NAMALWA (cell line): ENCODE data around the gene PDCD2L.
"Not testable (repeated sequence)": the region's sequence is repeated elsewhere in the genome, so short reads cannot be mapped to it uniquely, and the experiment has no call there.

Experiments
- DNase-seq: peaks from one replicate; pipeline ENCODE4 v3.0.0-alpha.2; 2015; ENCODE audit warnings: low spot score

The PDCD2L gene, protein sequence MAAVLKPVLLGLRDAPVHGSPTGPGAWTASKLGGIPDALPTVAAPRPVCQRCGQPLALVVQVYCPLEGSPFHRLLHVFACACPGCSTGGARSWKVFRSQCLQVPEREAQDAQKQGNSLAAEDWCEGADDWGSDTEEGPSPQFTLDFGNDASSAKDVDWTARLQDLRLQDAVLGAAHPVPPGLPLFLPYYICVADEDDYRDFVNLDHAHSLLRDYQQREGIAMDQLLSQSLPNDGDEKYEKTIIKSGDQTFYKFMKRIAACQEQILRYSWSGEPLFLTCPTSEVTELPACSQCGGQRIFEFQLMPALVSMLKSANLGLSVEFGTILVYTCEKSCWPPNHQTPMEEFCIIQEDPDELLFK

DNA sequence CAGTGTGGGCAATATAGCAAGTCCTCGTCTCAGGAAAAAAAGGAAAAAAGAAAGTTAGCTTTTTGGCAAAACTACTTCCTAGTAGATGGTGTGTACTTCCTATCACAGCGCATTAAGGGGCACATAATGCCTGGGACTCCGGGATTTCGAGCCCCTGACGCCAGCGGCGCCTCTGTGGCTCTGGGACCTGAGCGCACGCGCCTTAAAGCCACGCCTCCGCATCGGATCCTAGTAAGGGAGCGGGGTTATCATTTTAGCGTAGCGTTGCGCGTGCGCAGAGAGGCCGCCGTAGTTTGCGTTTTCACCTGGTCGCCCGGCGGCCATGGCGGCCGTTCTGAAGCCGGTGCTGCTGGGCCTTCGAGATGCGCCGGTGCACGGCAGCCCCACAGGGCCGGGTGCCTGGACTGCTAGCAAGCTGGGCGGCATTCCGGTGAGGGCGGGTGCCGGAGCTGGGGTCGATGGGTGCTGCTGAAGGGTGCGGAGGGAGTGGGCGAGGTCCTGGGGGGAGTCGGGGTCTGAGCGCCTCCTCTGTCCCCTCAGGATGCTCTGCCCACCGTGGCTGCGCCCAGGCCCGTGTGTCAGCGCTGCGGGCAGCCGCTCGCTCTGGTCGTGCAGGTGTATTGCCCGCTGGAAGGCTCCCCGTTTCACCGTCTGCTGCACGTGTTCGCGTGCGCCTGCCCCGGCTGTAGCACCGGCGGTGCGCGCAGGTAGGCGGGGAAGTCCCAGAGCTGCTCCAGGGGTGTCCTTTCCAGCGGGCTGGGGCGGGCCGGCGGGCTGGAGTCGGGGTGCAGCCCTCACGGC lies at the start of gene PDCD2L:
PDCD2L (plus strand) TSS at position 291 of the 801 bp plus-strand sequence; CDS start at position 323, 32 bp downstream.
- peak; percentile 94 for DNase-seq

DNA sequence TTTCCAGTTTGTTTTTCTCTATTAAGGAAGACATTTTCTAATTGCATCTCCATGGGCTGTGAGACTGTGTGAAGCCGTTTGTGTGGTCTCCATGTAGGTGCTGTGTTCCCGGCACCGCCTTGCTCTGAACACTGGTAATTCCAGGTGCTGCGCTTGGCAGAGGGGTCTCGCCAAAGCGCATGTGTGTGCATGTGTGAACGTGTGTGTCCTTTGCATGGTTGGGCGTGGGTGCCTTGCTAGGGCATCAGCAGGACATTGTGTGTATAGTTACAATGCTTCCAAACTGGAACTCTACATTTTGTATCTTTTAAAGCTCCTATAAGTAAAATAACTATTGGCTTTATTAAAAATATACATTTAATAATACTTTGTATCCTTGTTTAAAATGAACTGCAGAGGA lies 49.0 kb upstream of the PDCD2L start:
- no peak for DNase-seq

DNA sequence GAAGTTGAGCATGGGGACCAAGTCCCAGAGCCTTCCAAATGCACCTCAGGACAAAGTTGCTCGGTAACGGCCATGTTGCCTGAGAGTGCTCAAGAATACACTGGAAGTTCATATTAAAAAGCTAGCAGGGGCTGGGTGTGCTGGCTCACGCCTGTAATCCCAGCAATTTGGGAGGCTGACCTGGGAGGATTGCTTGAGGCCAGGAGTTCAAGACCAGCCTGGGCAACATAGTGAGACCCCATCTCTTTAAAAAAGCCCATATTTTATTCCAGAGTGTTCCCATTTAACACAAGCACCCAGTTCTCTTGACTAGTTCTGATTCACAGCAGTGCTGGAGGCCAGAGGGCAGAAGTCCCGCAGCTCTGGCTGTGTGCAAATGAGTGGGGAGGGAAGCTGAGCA lies 47.3 kb upstream of the PDCD2L start:
- no peak for DNase-seq

DNA sequence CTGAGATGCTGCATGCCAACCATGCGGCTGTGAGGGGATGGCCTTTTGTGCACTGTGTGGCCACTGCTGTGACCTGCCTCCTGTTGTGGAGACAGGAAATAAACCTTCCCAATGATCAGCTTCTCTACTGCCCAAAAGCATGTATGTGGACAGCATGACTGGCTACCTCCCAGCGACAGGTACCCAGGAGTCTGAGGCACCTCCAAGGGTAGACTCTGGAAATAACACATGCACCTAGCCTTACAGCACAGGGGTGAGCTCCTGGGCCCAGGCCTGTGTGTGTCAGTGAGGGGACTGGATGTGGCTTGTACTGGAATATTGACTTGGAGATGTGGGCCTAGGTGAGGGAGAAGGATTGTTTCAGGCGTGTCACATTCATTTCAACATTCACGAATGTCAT lies 46.8 kb upstream of the PDCD2L start:
- DNase-seq = no peak

DNA sequence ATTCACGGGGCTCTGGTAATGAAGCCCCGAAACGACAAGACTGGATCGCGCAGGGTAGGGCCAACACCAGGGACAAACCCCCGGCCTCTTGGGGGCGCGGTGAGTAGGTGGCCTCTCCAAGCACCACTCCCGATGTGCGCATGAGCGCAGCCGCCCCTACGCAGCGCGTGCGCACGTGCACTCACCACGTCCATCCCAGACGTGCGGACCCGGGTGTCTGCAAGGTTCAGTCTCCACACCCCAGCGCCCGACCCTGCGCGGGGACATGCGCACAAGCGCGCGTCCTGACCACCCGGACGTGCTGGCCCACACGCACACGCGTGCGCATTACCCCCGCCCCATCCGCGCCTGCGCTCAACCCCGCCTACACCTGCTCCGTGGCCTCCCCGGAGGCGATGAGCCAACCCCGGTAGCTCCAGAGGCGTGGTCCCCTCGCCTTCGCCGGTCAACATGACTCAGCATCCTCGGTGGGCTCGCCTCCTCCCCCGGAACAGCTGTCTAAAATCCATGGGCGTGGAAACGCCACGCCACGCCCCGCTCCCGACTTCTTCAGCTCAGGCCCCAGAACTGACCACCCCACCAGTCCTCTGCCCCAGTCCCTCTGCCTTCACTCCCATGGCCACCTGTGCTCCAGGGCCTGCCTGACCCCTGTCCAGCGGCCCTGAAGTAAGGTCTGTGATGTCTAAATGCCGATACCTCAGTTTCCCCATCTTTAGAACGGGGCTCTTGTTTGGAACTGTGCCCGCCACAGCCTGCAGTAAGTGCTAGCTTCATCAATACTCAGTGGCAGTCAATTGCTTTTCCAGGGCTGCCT lies 44.9 kb upstream of the PDCD2L start:
- DNase-seq = peak; percentile 98

DNA sequence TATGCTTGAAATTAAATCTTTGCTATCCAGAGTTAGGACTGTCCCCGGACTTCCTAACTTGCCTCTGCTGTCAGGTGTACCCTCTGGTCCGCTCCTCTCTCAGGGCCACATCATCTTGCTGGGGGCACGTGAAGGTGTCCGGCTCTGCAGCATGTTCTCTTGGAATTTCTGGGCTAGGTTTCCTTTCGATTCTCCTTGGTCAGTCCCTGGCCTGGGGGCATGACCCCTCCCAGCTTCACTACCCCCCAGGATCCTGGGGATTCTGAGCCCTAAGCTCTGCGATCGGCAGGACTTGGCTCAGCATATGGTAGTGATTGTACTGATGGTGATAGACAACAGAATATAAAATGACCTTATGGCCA lies 44.3 kb upstream of the PDCD2L start:
- no peak for DNase-seq

DNA sequence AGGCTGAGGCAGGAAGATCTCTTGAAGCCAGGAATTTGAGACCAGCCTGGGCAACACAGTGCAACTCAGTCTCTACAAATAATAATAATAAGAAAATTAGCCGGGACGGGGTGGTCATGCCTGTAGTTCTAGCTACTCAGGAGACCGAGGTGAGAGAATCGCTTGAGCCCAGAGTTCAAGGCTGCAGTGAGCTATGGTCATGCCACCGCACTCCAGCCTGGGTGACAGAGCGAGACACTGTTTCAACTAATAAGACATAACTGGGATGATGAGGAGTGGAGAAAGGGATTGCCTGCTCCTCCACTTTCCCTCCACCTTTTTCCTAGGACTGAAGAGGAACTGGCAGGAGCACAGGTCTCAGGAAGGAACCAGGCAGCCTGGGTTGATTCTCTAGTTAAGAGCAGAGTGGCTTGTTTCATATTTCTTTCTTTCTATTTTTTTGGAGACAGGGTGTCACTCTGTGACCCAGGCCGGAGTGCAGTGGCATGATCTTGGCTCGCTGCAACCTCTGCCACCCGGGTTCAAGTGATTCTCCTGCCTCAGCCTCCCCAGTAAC lies 43.8 kb upstream of the PDCD2L start:
- no peak for DNase-seq

DNA sequence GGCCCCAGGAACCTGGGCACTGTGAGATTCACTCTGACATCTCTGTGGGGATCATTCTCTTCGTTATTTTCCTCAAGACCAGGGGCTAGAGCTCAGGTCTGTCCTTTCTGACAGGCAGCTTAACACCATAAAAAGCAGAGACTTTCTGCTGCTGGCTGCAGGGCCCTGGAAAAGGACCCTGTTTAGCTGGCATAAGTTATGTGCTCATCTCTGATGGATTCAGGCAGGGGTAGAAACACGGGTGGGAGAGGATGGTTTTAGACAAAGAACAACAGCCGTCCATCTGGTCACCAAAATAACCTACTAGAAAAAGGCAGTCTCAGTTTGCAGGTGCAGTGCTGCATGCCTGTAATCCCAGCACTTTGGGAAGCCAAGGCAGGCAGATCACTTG lies 41.5 kb upstream of the PDCD2L start:
- no peak for DNase-seq

DNA sequence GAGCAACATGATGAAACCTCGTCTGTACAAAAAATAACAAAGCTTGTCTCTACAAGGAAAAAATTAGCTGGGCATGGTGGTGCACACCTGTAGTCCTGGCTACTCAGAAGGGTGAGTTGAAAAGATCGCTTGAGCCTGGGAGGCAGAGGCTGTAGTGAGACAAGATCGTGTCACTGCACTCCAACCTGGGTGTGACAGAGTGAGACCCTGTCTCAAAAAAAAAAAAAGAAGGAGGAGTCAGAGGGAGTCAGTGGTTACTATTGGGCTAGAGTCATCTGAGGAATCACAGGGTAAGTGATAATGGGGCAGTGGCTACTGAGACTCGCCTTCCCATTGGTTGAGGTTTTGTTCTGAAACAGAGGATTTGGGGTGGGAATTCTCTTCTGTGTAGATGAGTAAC lies 41.1 kb upstream of the PDCD2L start:
- DNase-seq = peak; percentile 28

DNA sequence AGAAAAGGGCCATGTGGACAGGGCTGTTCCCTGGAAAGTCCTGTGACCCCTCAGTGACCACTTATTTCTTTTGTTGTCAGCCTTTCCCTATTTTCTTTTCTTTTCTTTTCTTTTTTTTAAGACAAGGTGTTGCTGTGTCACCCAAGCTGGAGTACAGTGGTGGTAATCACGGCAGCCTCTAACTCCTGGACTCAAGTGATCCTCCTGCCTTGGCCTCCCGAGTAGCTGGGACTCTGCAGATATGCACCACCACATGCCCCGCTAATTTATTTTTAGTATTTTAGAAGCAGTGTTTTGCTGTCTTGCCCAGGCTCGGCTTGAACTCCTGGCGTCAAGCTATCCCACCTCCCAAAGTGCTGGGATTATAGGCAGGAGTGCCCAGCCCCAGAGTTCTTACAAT lies 40.3 kb upstream of the PDCD2L start:
- no peak for DNase-seq

DNA sequence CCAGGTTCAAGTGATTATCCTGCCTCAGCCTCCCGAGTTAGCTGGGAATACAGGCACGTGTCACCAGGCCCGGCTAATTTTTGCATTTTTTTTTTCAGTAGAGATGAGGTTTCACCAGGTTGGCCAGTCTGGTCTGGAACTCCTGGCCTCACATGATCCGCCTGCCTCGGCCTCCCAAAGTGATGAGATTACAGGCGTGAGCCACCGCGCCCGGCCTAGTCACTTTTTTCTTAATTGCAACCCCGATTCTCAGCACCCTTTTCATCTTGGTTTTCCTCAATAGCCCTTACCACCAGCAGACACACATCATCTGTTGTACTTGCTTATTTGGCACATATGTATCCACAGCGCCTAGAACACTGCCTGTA lies 39.8 kb upstream of the PDCD2L start:
- no peak for DNase-seq

DNA sequence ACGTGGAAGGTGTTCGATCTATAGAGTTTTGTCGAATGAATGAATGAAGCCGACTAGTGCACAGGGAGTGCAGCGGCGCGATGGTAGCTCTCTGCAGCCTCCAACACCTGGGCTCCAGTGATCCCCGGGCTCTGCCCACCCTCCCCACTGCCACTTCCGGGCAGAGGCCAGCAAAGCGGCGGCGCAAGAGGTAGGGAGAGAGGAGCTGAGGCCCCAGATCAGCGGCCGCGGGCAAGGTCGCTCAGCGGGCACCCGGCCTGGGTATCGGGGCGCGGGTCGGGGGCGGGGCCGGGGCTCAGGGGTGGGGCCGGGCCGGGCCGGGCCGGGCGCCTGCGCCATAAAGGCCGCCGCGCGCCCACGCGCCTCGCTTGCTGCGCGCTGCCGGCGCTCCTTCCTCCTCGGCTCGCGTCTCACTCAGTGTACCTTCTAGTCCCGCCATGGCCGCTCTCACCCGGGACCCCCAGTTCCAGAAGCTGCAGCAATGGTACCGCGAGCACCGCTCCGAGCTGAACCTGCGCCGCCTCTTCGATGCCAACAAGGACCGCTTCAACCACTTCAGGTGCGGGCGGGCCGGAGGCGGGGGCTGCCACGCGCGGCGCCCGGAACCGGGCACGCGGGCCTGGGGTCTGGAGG lies 39.3 kb upstream of the PDCD2L start, which contains the start of gene GPI:
GPI (plus strand) TSS at position 367 of the 633 bp plus-strand sequence; CDS start at position 438, 71 bp downstream.
- peak; percentile 65 for DNase-seq

DNA sequence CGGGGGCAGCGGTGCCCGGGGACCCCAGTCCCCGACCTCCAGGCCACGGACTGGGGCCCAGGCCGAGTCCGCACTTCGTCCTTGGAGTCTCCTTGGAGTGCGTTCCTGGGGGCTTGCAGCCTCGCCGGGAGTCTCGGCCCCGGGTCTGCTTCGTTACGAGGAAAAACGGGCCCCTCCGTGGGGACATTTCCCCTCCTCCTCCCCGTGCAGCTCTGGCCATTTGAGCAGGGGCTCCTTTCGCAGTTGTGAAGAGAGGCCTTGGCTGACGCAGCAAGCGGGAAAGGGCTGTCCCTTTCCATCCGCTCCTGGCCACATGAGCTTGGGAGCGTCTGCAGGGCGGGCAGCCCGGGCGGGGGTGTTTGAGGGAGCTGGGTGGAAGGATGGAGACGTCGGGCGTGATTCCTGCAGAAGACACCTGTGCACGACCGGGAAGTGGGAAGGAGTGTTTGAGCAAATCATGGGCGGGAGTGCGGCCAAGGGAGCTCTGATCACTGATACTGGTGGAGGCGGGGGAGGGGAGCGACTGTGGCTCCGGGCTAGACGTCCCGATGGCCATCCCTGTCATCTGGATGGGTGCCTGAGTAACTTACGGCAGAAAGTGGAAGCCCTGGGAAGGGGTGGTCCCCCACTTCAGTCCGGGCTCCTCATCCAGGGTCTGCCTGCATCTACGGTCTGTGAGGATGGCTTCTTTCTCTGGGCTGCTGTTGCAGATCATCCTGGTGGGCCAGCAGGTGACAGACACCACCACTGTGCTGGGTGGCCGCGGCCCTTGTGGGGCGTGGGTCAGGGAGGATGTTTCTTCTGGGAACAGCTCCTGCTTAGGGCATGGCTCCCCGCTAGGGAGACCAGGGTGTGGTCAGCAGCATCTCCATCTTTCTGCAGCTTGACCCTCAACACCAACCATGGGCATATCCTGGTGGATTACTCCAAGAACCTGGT lies 38.5 kb upstream of the PDCD2L start:
- DNase-seq = no peak

DNA sequence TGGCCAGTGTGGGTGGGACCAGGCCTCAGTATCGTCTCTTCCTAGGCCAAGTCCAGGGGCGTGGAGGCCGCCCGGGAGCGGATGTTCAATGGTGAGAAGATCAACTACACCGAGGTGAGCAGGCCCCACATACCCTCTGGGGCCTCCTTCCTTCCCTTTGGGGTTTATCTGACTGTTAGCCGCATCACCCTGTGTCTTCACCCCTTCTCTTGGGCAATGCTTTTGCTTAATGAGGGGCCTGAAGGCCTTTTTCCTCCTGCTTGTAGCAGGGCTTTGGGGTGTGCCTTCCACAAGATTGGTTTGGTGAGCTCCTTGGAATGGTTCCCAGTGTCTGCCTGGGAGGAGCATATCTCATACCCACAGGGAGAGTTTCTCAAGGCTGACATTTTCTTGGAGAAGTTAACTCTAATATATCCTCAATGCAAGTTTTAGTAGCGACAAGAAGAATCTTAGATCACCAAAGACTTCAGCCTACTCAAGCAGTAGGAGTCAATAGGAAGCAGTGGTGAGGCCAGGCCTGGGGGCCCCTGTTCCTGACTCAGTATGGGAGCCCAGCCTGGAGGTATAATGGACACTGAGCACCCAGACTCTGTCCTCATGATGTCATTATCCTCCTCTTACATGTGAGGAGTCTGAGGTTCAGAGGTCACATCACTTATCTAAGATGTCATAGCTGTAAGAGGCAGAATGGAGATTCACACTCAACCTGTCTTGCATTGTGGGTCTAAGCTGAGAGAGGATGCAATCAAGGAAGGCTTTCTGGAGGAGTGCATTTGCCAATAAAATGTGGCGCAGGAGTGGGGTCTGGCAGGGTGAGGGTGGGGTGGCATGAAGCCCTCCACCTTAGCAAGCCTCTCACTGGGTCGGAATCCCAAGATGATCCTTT lies 37.2 kb upstream of the PDCD2L start:
- DNase-seq = no peak

DNA sequence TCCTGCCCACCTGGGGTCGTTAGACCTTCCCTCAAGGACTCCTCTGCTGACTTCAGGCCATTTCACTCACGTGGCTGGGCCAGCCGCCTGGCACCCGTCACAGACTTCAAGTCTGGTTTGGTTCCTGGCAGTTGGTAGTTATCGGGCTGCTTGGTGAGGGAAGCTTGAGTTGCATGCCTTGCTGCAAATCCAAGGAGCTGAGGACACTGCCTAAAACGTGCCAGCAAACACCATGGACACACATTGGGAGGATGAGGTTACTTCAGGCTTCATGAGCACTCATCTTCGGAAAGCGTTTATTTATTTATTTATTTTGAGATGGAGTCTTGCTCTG lies 36.6 kb upstream of the PDCD2L start:
- no peak for DNase-seq

DNA sequence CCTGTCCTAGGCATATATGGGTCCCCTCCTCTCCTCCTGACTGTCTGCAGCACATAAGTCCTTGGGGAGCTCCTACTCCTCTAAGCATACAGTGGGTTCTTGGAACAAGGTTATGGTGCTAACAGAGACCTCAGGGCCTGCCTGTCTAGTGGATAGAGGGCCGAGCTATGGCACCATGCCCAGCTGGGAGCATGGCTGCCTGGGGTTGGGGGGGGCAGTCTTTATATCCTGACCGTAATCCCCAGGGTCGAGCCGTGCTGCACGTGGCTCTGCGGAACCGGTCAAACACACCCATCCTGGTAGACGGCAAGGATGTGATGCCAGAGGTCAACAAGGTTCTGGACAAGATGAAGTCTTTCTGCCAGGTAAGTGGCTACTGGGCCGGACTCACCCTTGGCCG lies 35.9 kb upstream of the PDCD2L start:
- DNase-seq = no peak

DNA sequence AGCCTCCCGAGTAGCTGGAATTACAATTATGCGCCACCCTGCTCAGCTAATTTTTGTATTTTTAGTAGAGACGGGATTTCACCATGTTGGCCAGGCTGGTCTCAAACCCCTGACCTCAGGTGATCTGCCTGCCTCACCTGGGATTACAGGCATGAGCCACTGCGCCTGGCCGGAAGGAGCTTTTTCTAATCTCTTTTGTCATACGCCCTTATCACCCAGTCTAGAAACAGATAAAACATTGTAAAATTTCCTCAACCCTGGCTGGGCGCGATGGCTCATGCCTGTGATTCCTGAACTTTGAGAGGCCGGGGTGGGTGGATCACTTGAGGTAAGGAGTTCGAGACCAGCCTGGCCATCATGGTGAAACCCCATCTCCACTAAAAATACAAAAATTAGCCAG lies 35.0 kb upstream of the PDCD2L start:
- DNase-seq = not testable (repeated sequence)

DNA sequence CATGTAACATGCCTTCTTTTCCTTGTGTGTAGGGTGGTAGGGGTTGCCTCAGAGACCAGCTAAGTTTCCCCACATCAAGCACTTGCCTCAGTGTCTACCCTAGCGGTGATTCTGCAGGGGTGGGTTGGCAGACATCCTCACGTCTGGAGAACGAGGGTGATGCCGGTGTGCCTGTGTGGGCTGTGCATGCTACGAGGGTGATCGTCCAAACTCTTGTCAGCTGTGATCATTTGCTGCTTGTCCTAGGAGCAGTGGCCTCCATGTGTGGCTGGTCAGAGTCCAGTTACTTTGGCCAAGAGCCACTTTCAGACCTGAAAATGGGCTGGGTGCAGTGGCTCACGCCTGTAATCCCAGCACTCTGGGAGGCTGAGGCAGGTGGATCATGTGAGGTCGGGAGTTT lies 34.1 kb upstream of the PDCD2L start:
- DNase-seq = no peak

DNA sequence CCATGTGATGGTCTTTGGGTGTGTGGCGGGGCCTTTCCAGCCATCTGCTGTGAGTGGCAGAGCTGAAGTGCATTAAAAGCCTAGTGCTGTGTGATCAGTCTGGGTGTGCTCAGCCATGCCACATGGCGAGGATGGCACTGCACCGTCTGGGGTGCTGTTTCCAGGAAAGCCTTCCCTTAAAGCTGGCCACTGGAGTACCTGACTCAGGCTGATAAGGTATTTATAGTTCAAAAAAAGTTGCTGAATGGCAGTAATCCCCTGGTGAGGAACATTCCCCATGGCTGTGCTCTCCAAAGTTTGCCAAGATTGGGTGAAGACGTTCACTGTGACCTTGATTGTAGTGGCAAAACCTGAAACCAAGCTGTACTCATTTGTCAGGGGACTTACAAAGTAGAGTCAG lies 33.2 kb upstream of the PDCD2L start:
- DNase-seq = no peak
